Cardiac muscle cell (in vitro differentiated cells and primary cell): ENCODE data around the gene NETO2. TPM values are rescaled to one million over a fixed set of nuclear protein-coding genes. Genes with fewer than 3 reads are reported as not detected.
A peak's percentile ranks its signal among the peaks of the same experiment; 100 is the strongest.

ENCODE experiments used
- DNase-seq, 2 donors: peaks; one replicate each; pipeline versions ENCODE4 v3.0.0 to v3.0.0-alpha.2; 2010 to 2017; ENCODE audit warnings: low read depth in 1 of 2, low spot score in 1 of 2
- H3K27ac ChIP-seq: fragments of 200-600 bp; sonication (generic); 2 replicates; pipeline ENCODE4 v1.5.1; 2016
- H3K27me3 ChIP-seq: fragments of 200-600 bp; sonication (generic); 2 replicates; pipeline ENCODE4 v1.6.0; 2016; ENCODE audit warnings: control low read depth
- H3K36me3 ChIP-seq: fragments of 200-600 bp; sonication (generic); 2 replicates; pipeline ENCODE4 v1.5.1; 2016; ENCODE audit warnings: control low read depth
- H3K4me1 ChIP-seq: fragments of 200-600 bp; sonication (generic); 2 replicates; pipeline ENCODE4 v1.8.1; 2017; ENCODE audit warnings: low read depth, mild to moderate bottlenecking, mixed run types
- H3K4me3 ChIP-seq: fragments of 200-600 bp; sonication (generic); 2 replicates; pipeline ENCODE4 v1.5.1; 2016; ENCODE audit warnings: mild to moderate bottlenecking
- H3K9me3 ChIP-seq: fragments of 200-600 bp; sonication (generic); 2 replicates; pipeline ENCODE4 v1.5.1; 2017; ENCODE audit warnings: low read depth, mild to moderate bottlenecking, control low read depth
- CTCF ChIP-seq: IDR thresholded peaks from 2 replicates; pipeline ENCODE4 v1.5.1; 2012; ENCODE audit warnings: low read depth, mild to moderate bottlenecking, low read length
- polyA plus RNA-seq: library from polyadenylated mRNA; unstranded; fragments of >200 nt; fragmentation: Nextera tagmentation; extraction: Ambion mirVana; gene quantifications from 2 replicates; pipeline ENCODE4 v1.2.1, GENCODE V29; 2016
- total RNA-seq: library from RNA; depleted of rRNA; stranded (reverse); fragments of >200 nt; gene quantifications from 2 replicates; pipeline ENCODE4 v1.2.3, GENCODE V29; 2016

The NETO2 gene
- total and polyA plus RNA-seq, 2 experiments from 2014 or later, result 12.7 to 19.0 TPM

GRCh38 chr16:47028767-47029377 lies 114.9 kb downstream of the NETO2 start:
- no peak overlapping the region for H3K4me3 ChIP-seq
- no peaks in the 10 kb centered on the region for H3K27me3 ChIP-seq
- no peaks in the 10 kb centered on the region for H3K9me3 ChIP-seq
- no peaks in the 10 kb centered on the region for H3K36me3 ChIP-seq
- TF ChIP-seq CTCF, result no peak
- peak overlapping the region; percentile 20 for H3K27ac ChIP-seq
- no peaks in the 10 kb centered on the region for H3K4me1 ChIP-seq
- DNase-seq, result no peak

Other genes with a start within 250 kb of the NETO2 start
- gene DNAJA2, start 170.3 kb downstream of the NETO2 start, total RNA-seq, result 56.7 and 66.4 TPM in 2 replicates
- gene DNAJA2, start 170.3 kb downstream of the NETO2 start, polyA plus RNA-seq, result 72.5 and 94.0 TPM in 2 replicates